Measurements from ENCODE around the gene RPLP2. TPM values are rescaled to one million over a fixed set of nuclear protein-coding genes. Genes with fewer than 3 reads are reported as not detected.

Gene RPLP2
- total RNA-seq, 2 donors from 2014 or later: 170 to 221 TPM

DNA sequence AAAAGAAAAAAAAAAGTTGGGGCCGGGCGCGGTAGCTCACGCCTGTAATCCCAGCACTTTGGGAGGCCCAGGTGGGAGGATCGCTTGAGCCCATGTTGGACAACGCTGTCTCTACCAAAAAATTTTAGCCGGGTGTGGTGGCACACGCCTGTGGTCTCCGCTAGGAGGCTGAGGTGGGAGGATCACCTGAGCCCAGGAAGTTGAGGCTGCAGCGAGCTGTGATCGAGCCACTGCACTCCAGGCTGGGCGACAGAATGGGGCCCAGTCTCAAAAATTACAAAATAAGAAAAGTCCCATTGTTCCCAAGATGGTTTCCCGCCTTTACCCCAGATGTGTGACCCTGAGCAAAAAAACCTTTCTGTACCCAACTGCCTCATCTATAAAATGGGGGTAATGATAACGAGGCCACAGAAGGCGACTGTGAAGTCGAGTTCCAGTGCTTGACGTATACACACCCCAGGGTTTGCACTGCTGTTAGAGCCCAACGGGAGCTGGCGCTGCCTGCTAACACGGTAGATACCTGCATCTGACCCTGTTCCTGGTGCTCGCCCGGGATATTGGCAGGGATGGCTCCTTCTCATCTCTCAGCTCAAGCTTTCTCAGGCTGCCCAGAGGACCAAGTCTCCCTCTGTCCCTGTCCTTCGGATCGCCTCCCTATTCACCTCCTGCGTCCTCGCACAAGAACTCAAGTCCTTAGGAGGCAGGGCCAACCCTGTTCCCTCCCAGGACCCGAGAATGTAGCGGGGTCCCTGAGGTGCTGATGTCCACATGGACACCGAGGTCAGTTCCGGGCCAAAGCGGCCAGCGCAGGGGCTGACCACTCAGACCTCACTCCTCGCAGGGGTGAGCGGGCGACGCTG is 1.1 kb upstream of the RPLP2 start:
- H3K36me3 ChIP-seq: peaks cover 25% of the 10 kb centered on the region
- H3K27me3 ChIP-seq (replicated peaks; ENCODE audit: insufficient read depth): no peaks in the 10 kb centered on the region
- H3K9me3 ChIP-seq: no peaks in the 10 kb centered on the region
- peak overlapping the region; percentile 90 for H3K4me3 ChIP-seq
- peak overlapping the region; percentile 87 to 98 for H3K27ac ChIP-seq
- ATAC-seq (ENCODE audit: insufficient number of reproducible peaks, low FRiP score, low read depth) (no peak), DNase-seq (ENCODE audit: low spot score) (no peak)
- TF ChIP-seq, protein P1, sequence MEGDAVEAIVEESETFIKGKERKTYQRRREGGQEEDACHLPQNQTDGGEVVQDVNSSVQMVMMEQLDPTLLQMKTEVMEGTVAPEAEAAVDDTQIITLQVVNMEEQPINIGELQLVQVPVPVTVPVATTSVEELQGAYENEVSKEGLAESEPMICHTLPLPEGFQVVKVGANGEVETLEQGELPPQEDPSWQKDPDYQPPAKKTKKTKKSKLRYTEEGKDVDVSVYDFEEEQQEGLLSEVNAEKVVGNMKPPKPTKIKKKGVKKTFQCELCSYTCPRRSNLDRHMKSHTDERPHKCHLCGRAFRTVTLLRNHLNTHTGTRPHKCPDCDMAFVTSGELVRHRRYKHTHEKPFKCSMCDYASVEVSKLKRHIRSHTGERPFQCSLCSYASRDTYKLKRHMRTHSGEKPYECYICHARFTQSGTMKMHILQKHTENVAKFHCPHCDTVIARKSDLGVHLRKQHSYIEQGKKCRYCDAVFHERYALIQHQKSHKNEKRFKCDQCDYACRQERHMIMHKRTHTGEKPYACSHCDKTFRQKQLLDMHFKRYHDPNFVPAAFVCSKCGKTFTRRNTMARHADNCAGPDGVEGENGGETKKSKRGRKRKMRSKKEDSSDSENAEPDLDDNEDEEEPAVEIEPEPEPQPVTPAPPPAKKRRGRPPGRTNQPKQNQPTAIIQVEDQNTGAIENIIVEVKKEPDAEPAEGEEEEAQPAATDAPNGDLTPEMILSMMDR (IDR thresholded peaks at IDR 0.05): no peak
- H3K4me1 ChIP-seq (ENCODE audit: control insufficient read depth in 1 of 2, low read depth in 2 of 2): peaks cover 22 to 42% of the 10 kb centered on the region in 2 donors

DNA sequence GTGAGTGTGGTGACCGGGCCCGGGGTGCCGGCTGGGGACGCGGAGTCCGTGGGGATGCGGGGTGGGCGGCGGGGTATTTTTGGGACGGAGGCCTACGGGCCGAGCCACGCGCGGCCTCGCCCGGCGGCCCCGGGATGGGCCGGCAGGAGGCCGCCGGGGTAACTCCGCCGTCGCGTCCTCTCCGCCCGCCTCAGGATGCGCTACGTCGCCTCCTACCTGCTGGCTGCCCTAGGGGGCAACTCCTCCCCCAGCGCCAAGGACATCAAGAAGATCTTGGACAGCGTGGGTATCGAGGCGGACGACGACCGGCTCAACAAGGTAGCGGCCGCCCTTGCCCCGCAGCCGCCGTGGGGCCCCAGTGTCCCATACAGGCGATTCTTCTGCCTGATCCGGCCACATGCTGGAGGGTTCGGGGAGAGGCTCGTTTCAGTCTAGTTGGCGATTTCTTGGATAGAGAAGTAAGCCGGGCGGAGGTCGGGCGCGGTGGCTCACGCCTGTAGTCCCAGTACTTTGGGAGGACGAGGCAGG is 337 bp downstream of the RPLP2 start:
- H3K27me3 ChIP-seq (replicated peaks; ENCODE audit: insufficient read depth): no peaks in the 10 kb centered on the region
- ATAC-seq (ENCODE audit: insufficient number of reproducible peaks, low FRiP score, low read depth) (no peak), DNase-seq (ENCODE audit: low spot score) (no peak)
- H3K27ac ChIP-seq: peak overlapping the region; percentile 87 to 98
- peaks cover 13 to 30% of the 10 kb centered on the region in 2 donors for H3K4me1 ChIP-seq (ENCODE audit: control insufficient read depth in 1 of 2, low read depth in 2 of 2)
- peak overlapping the region; percentile 90 for H3K4me3 ChIP-seq
- H3K9me3 ChIP-seq: no peaks in the 10 kb centered on the region
- H3K36me3 ChIP-seq: peaks cover 30% of the 10 kb centered on the region
- TF ChIP-seq, protein P1 (IDR thresholded peaks at IDR 0.05): peak; percentile 23

GRCh38 chr11:811446-812245 is 1.9 kb downstream of the RPLP2 start:
- H3K36me3 ChIP-seq: peaks cover 30% of the 10 kb centered on the region
- TF ChIP-seq, protein P1 (IDR thresholded peaks at IDR 0.05): no peak
- DNase-seq (ENCODE audit: low spot score): no peak
- no peak overlapping the region for H3K4me3 ChIP-seq
- no peak overlapping the region for H3K27ac ChIP-seq
- no peaks in the 10 kb centered on the region for H3K9me3 ChIP-seq
- peaks cover 13 to 30% of the 10 kb centered on the region in 2 donors for H3K4me1 ChIP-seq (ENCODE audit: control insufficient read depth in 1 of 2, low read depth in 2 of 2)
- no peak for ATAC-seq (ENCODE audit: insufficient number of reproducible peaks, low FRiP score, low read depth)
- no peaks in the 10 kb centered on the region for H3K27me3 ChIP-seq (replicated peaks; ENCODE audit: insufficient read depth)

- Histone ChIP-seq H3K36me3 (peaks cover 30% of the 10 kb centered on the region), H3K27me3 (replicated peaks; ENCODE audit: insufficient read depth) (no peaks in the 10 kb centered on the region), H3K4me1 (ENCODE audit: control insufficient read depth in 1 of 2, low read depth in 2 of 2) (peaks cover 13 to 30% of the 10 kb centered on the region in 2 donors), H3K9me3 (no peaks in the 10 kb centered on the region), H3K27ac (no peak overlapping the region), H3K4me3 (no peak overlapping the region)
- ATAC-seq (ENCODE audit: insufficient number of reproducible peaks, low FRiP score, low read depth) (no peak), DNase-seq (ENCODE audit: low spot score) (no peak)
- TF ChIP-seq, protein P1 (IDR thresholded peaks at IDR 0.05): no peak
These were observed 2.6 kb downstream of the RPLP2 start for GRCh38 chr11:812390-812789.

DNA sequence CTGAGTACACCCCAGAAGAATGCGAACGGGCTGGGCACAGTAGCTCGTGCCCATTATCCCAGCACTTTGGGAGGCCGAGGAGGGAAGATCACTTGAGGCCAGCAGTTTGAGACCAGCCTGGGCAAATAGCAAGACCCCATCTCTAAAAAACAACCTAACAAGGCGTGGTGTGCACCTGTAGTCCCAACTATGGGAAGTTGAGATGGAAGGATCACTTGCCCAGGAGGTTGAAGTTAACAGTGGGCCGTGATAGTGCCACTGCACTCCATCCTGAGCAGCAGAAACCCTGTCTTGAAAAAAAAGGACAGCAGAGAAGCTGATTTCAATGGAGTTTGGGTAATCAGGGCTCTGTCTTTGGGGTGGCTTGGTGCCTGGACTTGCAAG is 3.3 kb downstream of the RPLP2 start:
- Histone ChIP-seq H3K4me1 (ENCODE audit: control insufficient read depth in 1 of 2, low read depth in 2 of 2) (peaks cover 13 to 27% of the 10 kb centered on the region in 2 donors), H3K27me3 (replicated peaks; ENCODE audit: insufficient read depth) (no peaks in the 10 kb centered on the region), H3K27ac (no peak overlapping the region), H3K9me3 (no peaks in the 10 kb centered on the region), H3K4me3 (no peak overlapping the region), H3K36me3 (peaks cover 30% of the 10 kb centered on the region)
- DNase-seq (ENCODE audit: low spot score) (no peak), ATAC-seq (ENCODE audit: insufficient number of reproducible peaks, low FRiP score, low read depth) (no peak)
- TF ChIP-seq, protein P1 (IDR thresholded peaks at IDR 0.05): no peak

Measured in thoracic aorta (tissue), 2 donors.